WTC11 (cell line): Measurements from ENCODE around the gene LTA4H. TPM values are rescaled to one million over a fixed set of nuclear protein-coding genes. Genes with fewer than 3 reads are reported as not detected.

Source experiments
- ATAC-seq: fragments of 200-7000 bp; cut with Tn5 transposase; 2 replicates; pipeline ENCODE4 v1.10.0; 2021; ENCODE audit warnings: mild to moderate bottlenecking, moderate library complexity
- CTCF ChIA-PET: fragments of 300-600 bp; sonication (Branson Sonifier 250); formaldehyde crosslinking; loops from one replicate; lab custom pipeline; 2021; ENCODE audit warnings: antibody characterized with exemption; lab: Charles Lee
- POLR2A ChIA-PET: fragments of 350-600 bp; sonication (Branson Sonifier 250); formaldehyde crosslinking; loops from one replicate; lab custom pipeline; 2021; ENCODE audit warnings: antibody characterized with exemption; lab: Charles Lee
- DNase-seq: peaks from one replicate; pipeline ENCODE4 v3.0.0; 2021; ENCODE audit warnings: low spot score
- H3K27ac Mint-ChIP-seq: 2 replicates; pipeline ENCODE4 v1.8.0; 2021; ENCODE audit warnings: mixed read lengths
- H3K27me3 Mint-ChIP-seq: 2 replicates; pipeline ENCODE4 v1.8.0; 2021; ENCODE audit warnings: low read depth, mild to moderate bottlenecking, moderate library complexity, mixed read lengths
- H3K36me3 Mint-ChIP-seq: 2 replicates; pipeline ENCODE4 v1.8.0; 2021; ENCODE audit warnings: mixed read lengths
- H3K4me1 Mint-ChIP-seq: 2 replicates; pipeline ENCODE4 v1.8.0; 2022; ENCODE audit warnings: mixed read lengths
- H3K4me3 Mint-ChIP-seq: 2 replicates; pipeline ENCODE4 v1.8.0; 2021; ENCODE audit warnings: mild to moderate bottlenecking, moderate library complexity, mixed read lengths
- H3K9me3 Mint-ChIP-seq: 2 replicates; pipeline ENCODE4 v1.8.0; 2021; ENCODE audit warnings: mixed read lengths
- CBFB ChIP-seq: sonication (generic); formaldehyde crosslinking; IDR thresholded peaks from 2 replicates; pipeline ENCODE4 v1.8.1; 2022; ENCODE audit warnings: mild to moderate bottlenecking, low read depth, missing genetic modification reagents
- ESRRA ChIP-seq: sonication (generic); formaldehyde crosslinking; IDR thresholded peaks from 2 replicates; pipeline ENCODE4 v1.8.1; 2022; ENCODE audit warnings: mild to moderate bottlenecking, missing genetic modification reagents, borderline replicate concordance
- FOXP1 ChIP-seq: sonication (generic); formaldehyde crosslinking; IDR thresholded peaks from 2 replicates; pipeline ENCODE4 v1.8.0; 2022; ENCODE audit warnings: missing genetic modification reagents, mild to moderate bottlenecking, moderate library complexity, borderline replicate concordance
- HMGA2 ChIP-seq: fragments of 250-450 bp; sonication (Bioruptor Pico); IDR thresholded peaks from 2 replicates; pipeline ENCODE4 v1.4.0; 2021; ENCODE audit warnings: mild to moderate bottlenecking, moderate library complexity
- JUN ChIP-seq: sonication (generic); formaldehyde crosslinking; IDR thresholded peaks from 2 replicates; pipeline ENCODE4 v1.8.0; 2023; ENCODE audit warnings: mild to moderate bottlenecking, missing genetic modification reagents
- NFATC4 ChIP-seq: fragments of 250-450 bp; sonication (Bioruptor Pico); IDR thresholded peaks from 2 replicates; pipeline ENCODE4 v1.9.0; 2021; ENCODE audit warnings: mild to moderate bottlenecking
- NR3C1 ChIP-seq: sonication (generic); formaldehyde crosslinking; conservative IDR thresholded peaks from 2 replicates; pipeline ENCODE4 v1.8.1; 2023; ENCODE audit warnings: low read depth, mild to moderate bottlenecking, missing genetic modification reagents
- SMAD3 ChIP-seq: sonication (generic); formaldehyde crosslinking; IDR thresholded peaks from 2 replicates; pipeline ENCODE4 v1.8.0; 2022; ENCODE audit warnings: missing genetic modification reagents, mild to moderate bottlenecking, borderline replicate concordance
- TEAD1 ChIP-seq: sonication (generic); formaldehyde crosslinking; IDR thresholded peaks from 2 replicates; pipeline ENCODE4 v1.8.0; 2022; ENCODE audit warnings: mild to moderate bottlenecking, missing genetic modification reagents
- ZBTB21 ChIP-seq: sonication (generic); formaldehyde crosslinking; IDR thresholded peaks from 2 replicates; pipeline ENCODE4 v1.8.1; 2023; ENCODE audit warnings: mild to moderate bottlenecking, missing genetic modification reagents, borderline replicate concordance
- ZNF263 ChIP-seq: sonication (generic); formaldehyde crosslinking; IDR thresholded peaks from 2 replicates; pipeline ENCODE4 v1.8.1; 2022; ENCODE audit warnings: low read depth, mild to moderate bottlenecking, moderate library complexity, missing genetic modification reagents
- ZNF423 ChIP-seq: fragments of 250-450 bp; sonication (Bioruptor Pico); IDR thresholded peaks from 2 replicates; pipeline ENCODE4 v2.1.2; 2022; ENCODE audit warnings: mild to moderate bottlenecking, moderate library complexity
- total RNA-seq: library from RNA; stranded (reverse); gene quantifications from 3 replicates; pipeline ENCODE4 v1.2.3, GENCODE V29; 2021
- TF ChIP-seq, protein P1 (sequence below): sonication (generic); formaldehyde crosslinking; IDR thresholded peaks from 2 replicates; pipeline ENCODE4 v1.8.1; 2023; ENCODE audit warnings: mild to moderate bottlenecking, missing genetic modification reagents
- TF ChIP-seq, protein P2 (sequence below): sonication (generic); formaldehyde crosslinking; IDR thresholded peaks from 2 replicates; pipeline ENCODE4 v1.8.1; 2022; ENCODE audit warnings: low read depth, mild to moderate bottlenecking, moderate library complexity, missing genetic modification reagents, borderline replicate concordance
- TF ChIP-seq, protein P3 (sequence below): sonication (generic); formaldehyde crosslinking; IDR thresholded peaks from 2 replicates; pipeline ENCODE4 v1.8.1; 2023; ENCODE audit warnings: mild to moderate bottlenecking, missing genetic modification reagents
- TF ChIP-seq, protein P4 (sequence below): sonication (generic); formaldehyde crosslinking; conservative IDR thresholded peaks from 2 replicates; pipeline ENCODE4 v1.8.1; 2022; ENCODE audit warnings: mild to moderate bottlenecking, missing genetic modification reagents
- TF ChIP-seq, protein P5 (sequence below): sonication (generic); formaldehyde crosslinking; IDR thresholded peaks from 2 replicates; pipeline ENCODE4 v1.8.1; 2022; ENCODE audit warnings: low read depth, missing genetic modification reagents, borderline replicate concordance

The LTA4H gene
- total RNA-seq, 1 experiment from 2014 or later, result 134 TPM

DNA sequence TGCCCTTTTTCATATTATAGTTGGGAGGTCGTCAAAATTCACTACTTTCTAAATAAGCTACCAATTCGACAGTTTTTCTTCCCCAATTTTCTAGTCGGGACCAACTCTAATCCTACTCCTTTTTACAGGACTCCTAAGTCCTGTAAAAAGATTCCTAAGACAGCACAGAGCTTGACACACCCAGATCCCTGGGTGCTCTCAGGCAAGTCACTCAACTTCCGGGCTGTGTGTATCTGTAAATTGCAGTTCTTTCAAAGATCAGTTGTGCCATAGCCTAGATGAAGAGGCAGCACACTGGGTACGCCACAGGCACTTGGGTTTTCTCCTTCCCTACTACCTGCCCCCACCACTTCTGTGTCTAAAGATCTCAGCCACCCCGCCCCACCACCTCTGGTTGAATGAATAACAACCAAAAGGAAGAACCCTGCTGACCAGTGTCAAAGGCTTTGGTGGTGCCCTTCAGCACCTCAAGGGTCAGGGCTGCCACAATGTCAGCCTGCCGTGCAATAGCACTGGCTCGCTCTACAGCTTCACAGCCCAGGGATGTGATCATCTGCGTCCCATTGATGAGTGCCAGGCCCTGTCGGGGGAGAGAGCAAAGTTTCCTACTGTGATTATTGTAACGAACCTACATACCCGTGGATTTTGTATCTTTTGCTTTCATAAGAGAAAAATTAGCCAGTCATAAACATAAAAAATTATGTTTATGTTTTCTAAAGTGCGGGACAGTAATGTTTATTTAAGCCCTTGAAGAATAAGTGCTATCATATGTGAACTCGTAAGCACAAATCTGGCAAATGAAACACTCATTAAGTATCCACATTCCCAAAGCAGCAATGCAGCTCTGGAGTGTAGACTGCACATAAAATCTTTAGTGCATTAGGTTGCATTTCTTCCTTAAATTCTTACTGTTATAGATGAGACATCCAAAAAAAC, 48.5 kb downstream of the LTA4H start:
- no peaks in the 10 kb centered on the region for H3K27me3 Mint-ChIP-seq
- H3K9me3 Mint-ChIP-seq, result no peaks in the 10 kb centered on the region
- peak overlapping the region; percentile 12; the same call in 1 of the 2 replicates for H3K4me3 Mint-ChIP-seq
- ATAC-seq (peak; percentile 87), DNase-seq (peak; percentile 26)
- ChIA-PET CTCF (interaction anchor here (0.5 to 5.1 kb wide), 5 partner anchors 12 to 192 kb away, joined by 3 to 32 read pairs (median 4); no protein-coding TSS in a partner anchor), POLR2A (interaction anchor here (0.6 kb wide), 1 partner anchor 18 kb away, joined by 4 read pairs; no protein-coding TSS in a partner anchor)
- no peaks in the 10 kb centered on the region for H3K36me3 Mint-ChIP-seq
- 0 out of 2 replicates have a peak overlapping the region, but pooled peaks have one; percentile 71 for H3K27ac Mint-ChIP-seq
- H3K4me1 Mint-ChIP-seq, result peaks cover 38% of the 10 kb centered on the region
- no peak for TF ChIP-seq FOXP1
- no peak for TF ChIP-seq ZNF423 (CRISPR knock-in tag)
- TF ChIP-seq ZBTB21, result 0 out of 2 replicates have a peak, but pooled peaks have one; percentile 24
- TF ChIP-seq CBFB (CRISPR knock-in tag), result 0 out of 2 replicates have a peak, but pooled peaks have one; percentile 53
- TF ChIP-seq ZNF263 (CRISPR knock-in tag), result no peak
- TF ChIP-seq NR3C1 (CRISPR knock-in tag), result no peak
- TF ChIP-seq, protein P1, sequence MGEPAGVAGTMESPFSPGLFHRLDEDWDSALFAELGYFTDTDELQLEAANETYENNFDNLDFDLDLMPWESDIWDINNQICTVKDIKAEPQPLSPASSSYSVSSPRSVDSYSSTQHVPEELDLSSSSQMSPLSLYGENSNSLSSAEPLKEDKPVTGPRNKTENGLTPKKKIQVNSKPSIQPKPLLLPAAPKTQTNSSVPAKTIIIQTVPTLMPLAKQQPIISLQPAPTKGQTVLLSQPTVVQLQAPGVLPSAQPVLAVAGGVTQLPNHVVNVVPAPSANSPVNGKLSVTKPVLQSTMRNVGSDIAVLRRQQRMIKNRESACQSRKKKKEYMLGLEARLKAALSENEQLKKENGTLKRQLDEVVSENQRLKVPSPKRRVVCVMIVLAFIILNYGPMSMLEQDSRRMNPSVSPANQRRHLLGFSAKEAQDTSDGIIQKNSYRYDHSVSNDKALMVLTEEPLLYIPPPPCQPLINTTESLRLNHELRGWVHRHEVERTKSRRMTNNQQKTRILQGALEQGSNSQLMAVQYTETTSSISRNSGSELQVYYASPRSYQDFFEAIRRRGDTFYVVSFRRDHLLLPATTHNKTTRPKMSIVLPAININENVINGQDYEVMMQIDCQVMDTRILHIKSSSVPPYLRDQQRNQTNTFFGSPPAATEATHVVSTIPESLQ (CRISPR knock-in tag), result no peak
- TF ChIP-seq JUN (CRISPR knock-in tag), result no peak
- TF ChIP-seq NFATC4 (CRISPR knock-in tag), result no peak
- TF ChIP-seq ESRRA, result no peak
- TF ChIP-seq, protein P2, sequence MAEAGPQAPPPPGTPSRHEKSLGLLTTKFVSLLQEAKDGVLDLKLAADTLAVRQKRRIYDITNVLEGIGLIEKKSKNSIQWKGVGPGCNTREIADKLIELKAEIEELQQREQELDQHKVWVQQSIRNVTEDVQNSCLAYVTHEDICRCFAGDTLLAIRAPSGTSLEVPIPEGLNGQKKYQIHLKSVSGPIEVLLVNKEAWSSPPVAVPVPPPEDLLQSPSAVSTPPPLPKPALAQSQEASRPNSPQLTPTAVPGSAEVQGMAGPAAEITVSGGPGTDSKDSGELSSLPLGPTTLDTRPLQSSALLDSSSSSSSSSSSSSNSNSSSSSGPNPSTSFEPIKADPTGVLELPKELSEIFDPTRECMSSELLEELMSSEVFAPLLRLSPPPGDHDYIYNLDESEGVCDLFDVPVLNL (CRISPR knock-in tag), result no peak
- TF ChIP-seq, protein P3, sequence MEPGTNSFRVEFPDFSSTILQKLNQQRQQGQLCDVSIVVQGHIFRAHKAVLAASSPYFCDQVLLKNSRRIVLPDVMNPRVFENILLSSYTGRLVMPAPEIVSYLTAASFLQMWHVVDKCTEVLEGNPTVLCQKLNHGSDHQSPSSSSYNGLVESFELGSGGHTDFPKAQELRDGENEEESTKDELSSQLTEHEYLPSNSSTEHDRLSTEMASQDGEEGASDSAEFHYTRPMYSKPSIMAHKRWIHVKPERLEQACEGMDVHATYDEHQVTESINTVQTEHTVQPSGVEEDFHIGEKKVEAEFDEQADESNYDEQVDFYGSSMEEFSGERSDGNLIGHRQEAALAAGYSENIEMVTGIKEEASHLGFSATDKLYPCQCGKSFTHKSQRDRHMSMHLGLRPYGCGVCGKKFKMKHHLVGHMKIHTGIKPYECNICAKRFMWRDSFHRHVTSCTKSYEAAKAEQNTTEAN, result no peak
- TF ChIP-seq TEAD1, result peak; percentile 36; the same call in 1 of the 2 replicates

DNA sequence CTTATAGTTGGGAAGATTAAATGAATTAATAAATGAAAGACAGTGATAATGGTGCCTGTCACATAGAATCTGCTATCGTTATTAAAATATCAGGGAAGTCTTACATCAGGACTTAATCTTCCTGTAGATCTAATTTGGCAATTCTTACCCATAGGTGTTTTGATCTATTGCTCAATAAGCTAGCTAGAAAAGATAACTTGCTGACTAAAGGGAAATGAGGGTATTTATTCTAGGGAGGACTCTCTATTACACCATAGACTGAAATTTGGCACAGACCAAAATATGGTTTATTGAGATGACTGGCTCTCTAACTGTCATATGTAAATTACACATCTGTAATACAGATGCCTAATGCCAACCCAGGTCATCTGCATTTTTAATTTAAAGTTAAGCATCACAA, 50.7 kb downstream of the LTA4H start:
- CTCF ChIA-PET, result no interaction called here
- DNase-seq (no peak), ATAC-seq (no peak)
- TF ChIP-seq, protein P4, sequence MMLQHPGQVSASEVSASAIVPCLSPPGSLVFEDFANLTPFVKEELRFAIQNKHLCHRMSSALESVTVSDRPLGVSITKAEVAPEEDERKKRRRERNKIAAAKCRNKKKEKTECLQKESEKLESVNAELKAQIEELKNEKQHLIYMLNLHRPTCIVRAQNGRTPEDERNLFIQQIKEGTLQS, result no peak
- TF ChIP-seq SMAD3 (CRISPR knock-in tag) (no peak), HMGA2 (CRISPR knock-in tag) (no peak)
- TF ChIP-seq, protein P5, sequence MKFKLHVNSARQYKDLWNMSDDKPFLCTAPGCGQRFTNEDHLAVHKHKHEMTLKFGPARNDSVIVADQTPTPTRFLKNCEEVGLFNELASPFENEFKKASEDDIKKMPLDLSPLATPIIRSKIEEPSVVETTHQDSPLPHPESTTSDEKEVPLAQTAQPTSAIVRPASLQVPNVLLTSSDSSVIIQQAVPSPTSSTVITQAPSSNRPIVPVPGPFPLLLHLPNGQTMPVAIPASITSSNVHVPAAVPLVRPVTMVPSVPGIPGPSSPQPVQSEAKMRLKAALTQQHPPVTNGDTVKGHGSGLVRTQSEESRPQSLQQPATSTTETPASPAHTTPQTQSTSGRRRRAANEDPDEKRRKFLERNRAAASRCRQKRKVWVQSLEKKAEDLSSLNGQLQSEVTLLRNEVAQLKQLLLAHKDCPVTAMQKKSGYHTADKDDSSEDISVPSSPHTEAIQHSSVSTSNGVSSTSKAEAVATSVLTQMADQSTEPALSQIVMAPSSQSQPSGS (CRISPR knock-in tag), result no peak
- no peak overlapping the region for H3K27ac Mint-ChIP-seq
- no peaks in the 10 kb centered on the region for H3K9me3 Mint-ChIP-seq
- no peaks in the 10 kb centered on the region for H3K36me3 Mint-ChIP-seq
- H3K4me3 Mint-ChIP-seq, result no peak overlapping the region
- POLR2A ChIA-PET, result no interaction called here
- H3K4me1 Mint-ChIP-seq, result peaks cover 29% of the 10 kb centered on the region
- H3K27me3 Mint-ChIP-seq, result no peaks in the 10 kb centered on the region
